ENCODE measurements around the gene NXPH1.

Gene NXPH1

GRCh38 chr7:8585591-8585990 lies 152.2 kb downstream of the NXPH1 start:
- in situ Hi-C loops (cut with MboI; ENCODE audit: low sequenced_read_pairs): no loop called here

GRCh38 chr7:8590225-8590624 lies 156.8 kb downstream of the NXPH1 start:
- in situ Hi-C loops (cut with MboI; ENCODE audit: low sequenced_read_pairs): no loop called here

- in situ Hi-C loops (cut with MboI; ENCODE audit: low sequenced_read_pairs): no loop called here
Measured at GRCh38 chr7:8590791-8591190, 157.4 kb downstream of the NXPH1 start.

GRCh38 chr7:8591289-8591688 lies 157.9 kb downstream of the NXPH1 start:
- in situ Hi-C loops (cut with MboI; ENCODE audit: low sequenced_read_pairs): no loop called here

GRCh38 chr7:8592167-8592566 lies 158.8 kb downstream of the NXPH1 start:
- in situ Hi-C loops (cut with MboI; ENCODE audit: low sequenced_read_pairs): no loop called here

GRCh38 chr7:8594115-8594514 lies 160.7 kb downstream of the NXPH1 start:
- in situ Hi-C loops (cut with MboI; ENCODE audit: low sequenced_read_pairs): no loop called here

GRCh38 chr7:8597565-8597964 lies 164.2 kb downstream of the NXPH1 start:
- in situ Hi-C loops (cut with MboI; ENCODE audit: low sequenced_read_pairs): no loop called here

GRCh38 chr7:8601121-8601520 lies 167.7 kb downstream of the NXPH1 start:
- in situ Hi-C loops (cut with MboI; ENCODE audit: low sequenced_read_pairs): no loop called here

GRCh38 chr7:8605221-8605620 lies 171.8 kb downstream of the NXPH1 start:
- in situ Hi-C loops (cut with MboI; ENCODE audit: low sequenced_read_pairs): no loop called here

- in situ Hi-C loops (cut with MboI; ENCODE audit: low sequenced_read_pairs): no loop called here
Measured at GRCh38 chr7:8612584-8612983, 179.2 kb downstream of the NXPH1 start.

- in situ Hi-C loops (cut with MboI; ENCODE audit: low sequenced_read_pairs): no loop called here
Measured at GRCh38 chr7:8613191-8613590, 179.8 kb downstream of the NXPH1 start.

- in situ Hi-C loops (cut with MboI; ENCODE audit: low sequenced_read_pairs): no loop called here
Measured at GRCh38 chr7:8615019-8615418, 181.6 kb downstream of the NXPH1 start.

GRCh38 chr7:8618441-8619070 lies 185.1 kb downstream of the NXPH1 start:
- in situ Hi-C loops (cut with MboI; ENCODE audit: low sequenced_read_pairs): no loop called here

GRCh38 chr7:8620169-8620568 lies 186.8 kb downstream of the NXPH1 start:
- in situ Hi-C loops (cut with MboI; ENCODE audit: low sequenced_read_pairs): no loop called here

GRCh38 chr7:8625612-8626011 lies 192.2 kb downstream of the NXPH1 start:
- in situ Hi-C loops (cut with MboI; ENCODE audit: low sequenced_read_pairs): no loop called here

- in situ Hi-C loops (cut with MboI; ENCODE audit: low sequenced_read_pairs): no loop called here
Measured at GRCh38 chr7:8627325-8627724, 193.9 kb downstream of the NXPH1 start.

- in situ Hi-C loops (cut with MboI; ENCODE audit: low sequenced_read_pairs): no loop called here
Measured at GRCh38 chr7:8628656-8629055, 195.2 kb downstream of the NXPH1 start.

- in situ Hi-C loops (cut with MboI; ENCODE audit: low sequenced_read_pairs): no loop called here
Measured at GRCh38 chr7:8629504-8629903, 196.1 kb downstream of the NXPH1 start.

GRCh38 chr7:8637322-8637721 lies 203.9 kb downstream of the NXPH1 start:
- in situ Hi-C loops (cut with MboI; ENCODE audit: low sequenced_read_pairs): no loop called here

- in situ Hi-C loops (cut with MboI; ENCODE audit: low sequenced_read_pairs): no loop called here
Measured at GRCh38 chr7:8638076-8638475, 204.7 kb downstream of the NXPH1 start.

- in situ Hi-C loops (cut with MboI; ENCODE audit: low sequenced_read_pairs): no loop called here
Measured at GRCh38 chr7:8639668-8640067, 206.3 kb downstream of the NXPH1 start.

- in situ Hi-C loops (cut with MboI; ENCODE audit: low sequenced_read_pairs): no loop called here
Measured at GRCh38 chr7:8640671-8641070, 207.3 kb downstream of the NXPH1 start.

Measured in HL-60/S4 (cell line).